Liver (tissue), 9 donors: ENCODE data around the gene PIGQ. TPM values are rescaled to one million over a fixed set of nuclear protein-coding genes. Genes with fewer than 3 reads are reported as not detected.

Experiments
- DNase-seq: peaks from one replicate; pipeline ENCODE4 v3.0.0-alpha.2; 2017; ENCODE audit warnings: low spot score
- H3K27ac ChIP-seq, 2 donors: one replicate each; pipeline ENCODE4 v1.7.0; 2013; ENCODE audit warnings: inconsistent platforms in 2 of 2, low read length in 2 of 2, control low read depth in 1 of 2, low read depth in 1 of 2, mild to moderate bottlenecking in 1 of 2
- H3K27me3 ChIP-seq, 4 donors: one replicate each; pipeline versions ENCODE4 v1.6.1 to v1.7.0; 2013; ENCODE audit warnings: low read length in 3 of 4, inconsistent platforms in 1 of 4, mild to moderate bottlenecking in 1 of 4, moderate library complexity in 1 of 4; ENCODE audit not compliant: control insufficient read depth in 4 of 4, insufficient read depth in 4 of 4
- H3K36me3 ChIP-seq, 4 donors: one replicate each; pipeline versions ENCODE4 v1.6.1 to v1.7.0; 2013; ENCODE audit warnings: low read length in 3 of 4, mild to moderate bottlenecking in 3 of 4, low read depth in 1 of 4, moderate library complexity in 1 of 4; ENCODE audit not compliant: control insufficient read depth in 4 of 4, insufficient read depth in 3 of 4
- H3K4me1 ChIP-seq, 4 donors: one replicate each; pipeline versions ENCODE4 v1.6.1 to v1.7.0; 2013; ENCODE audit warnings: low read length in 3 of 4, mild to moderate bottlenecking in 3 of 4, moderate library complexity in 1 of 4; ENCODE audit not compliant: control insufficient read depth in 4 of 4, insufficient read depth in 4 of 4
- H3K4me3 ChIP-seq, 3 donors: one replicate each; pipeline versions ENCODE4 v1.6.1 to v1.7.0; 2013; ENCODE audit warnings: low read length in 3 of 3, control low read depth in 1 of 3, low read depth in 1 of 3, mild to moderate bottlenecking in 1 of 3
- H3K9ac ChIP-seq, 2 donors: one replicate each; pipeline ENCODE4 v1.7.0; 2013; ENCODE audit warnings: low read length in 2 of 2, mild to moderate bottlenecking in 2 of 2, moderate library complexity in 2 of 2, control low read depth in 1 of 2, low read depth in 1 of 2
- H3K9me3 ChIP-seq, 4 donors: one replicate each; pipeline versions ENCODE4 v1.6.1 to v1.7.0; 2013; ENCODE audit warnings: low read length in 3 of 4; ENCODE audit not compliant: control insufficient read depth in 4 of 4
- EGR1 ChIP-seq, 2 donors: IDR thresholded peaks; 2 replicates each; pipeline ENCODE4 v1.6.1; 2016 to 2018; ENCODE audit warnings: antibody characterized with exemption in 2 of 2, low read depth in 2 of 2
- FOXA1 ChIP-seq: IDR thresholded peaks from 2 replicates; pipeline ENCODE4 v1.6.1; 2016; ENCODE audit warnings: antibody characterized with exemption
- FOXA2 ChIP-seq: IDR thresholded peaks from 2 replicates; pipeline ENCODE4 v1.6.1; 2016; ENCODE audit warnings: antibody characterized with exemption
- HNF4A ChIP-seq, 2 donors: conservative IDR thresholded peaks; 2 replicates each; pipeline ENCODE4 v1.6.1; 2016; ENCODE audit warnings: antibody characterized with exemption in 2 of 2, mild to moderate bottlenecking in 2 of 2
- HNF4G ChIP-seq: IDR thresholded peaks from 2 replicates; pipeline ENCODE4 v1.6.1; 2016; ENCODE audit warnings: antibody characterized with exemption
- JUND ChIP-seq, 2 donors: IDR thresholded peaks; 2 replicates each; pipeline ENCODE4 v1.6.1; 2016; ENCODE audit warnings: antibody characterized with exemption in 2 of 2
- MAX ChIP-seq: IDR thresholded peaks from 2 replicates; pipeline ENCODE4 v1.6.1; 2016; ENCODE audit warnings: antibody characterized with exemption
- NR2F2 ChIP-seq: IDR thresholded peaks from 2 replicates; pipeline ENCODE4 v1.6.1; 2016; ENCODE audit warnings: antibody characterized with exemption
- RAD21 ChIP-seq, 2 donors: IDR thresholded peaks; 2 replicates each; pipeline ENCODE4 v1.6.1; 2016; ENCODE audit warnings: antibody characterized with exemption in 2 of 2, mild to moderate bottlenecking in 2 of 2
- RXRA ChIP-seq, 2 donors: IDR thresholded peaks; 2 replicates each; pipeline ENCODE4 v1.6.1; 2017 to 2018; ENCODE audit warnings: antibody characterized with exemption in 2 of 2, mild to moderate bottlenecking in 1 of 2
- SP1 ChIP-seq: IDR thresholded peaks from 2 replicates; pipeline ENCODE4 v1.6.1; 2018; ENCODE audit warnings: antibody characterized with exemption, mild to moderate bottlenecking
- TAF1 ChIP-seq: conservative IDR thresholded peaks from 2 replicates; pipeline ENCODE4 v1.6.1; 2016; ENCODE audit warnings: antibody characterized with exemption, mild to moderate bottlenecking
- YY1 ChIP-seq: IDR thresholded peaks from 2 replicates; pipeline ENCODE4 v1.6.1; 2016; ENCODE audit warnings: antibody characterized with exemption, mild to moderate bottlenecking
- ZBTB33 ChIP-seq: IDR thresholded peaks from 2 replicates; pipeline ENCODE4 v1.6.1; 2016; ENCODE audit warnings: antibody characterized with exemption
- WGBS: extraction: QIAGEN DNeasy Blood & Tissue Kit; methylation state at CpG from one replicate; pipeline ENCODE4 v1.1.7; 2013; 5-methylcytosine and 5-hydroxymethylcytosine counted together
- polyA plus RNA-seq, 2 donors: library from polyadenylated mRNA; stranded (reverse) in 1 of 2; unstranded in 1 of 2; fragments of 200-250 nt in 1 of 2; fragments of >200 nt in 1 of 2; fragmentation: Nextera tagmentation in 1 of 2; extraction: Ambion mirVana in 1 of 2; gene quantifications; one replicate each; pipeline versions ENCODE4 v1.2.1 to v1.2.3, GENCODE V29; 2013 to 2015
- total RNA-seq, 2 donors: library from RNA; depleted of rRNA; stranded (reverse); fragments of >200 nt; gene quantifications; one replicate each; pipeline ENCODE4 v1.2.3, GENCODE V29; 2014
- TF ChIP-seq, protein P1 (sequence below): IDR thresholded peaks from 2 replicates; pipeline ENCODE4 v1.6.1; 2016; ENCODE audit warnings: antibody characterized with exemption, mild to moderate bottlenecking
- TF ChIP-seq, protein P2 (sequence below): IDR thresholded peaks from 2 replicates; pipeline ENCODE4 v1.6.1; 2016; ENCODE audit warnings: antibody characterized with exemption
- TF ChIP-seq, protein P3 (sequence below): fragments of 150-350 bp; IDR thresholded peaks from 2 replicates; pipeline ENCODE4 v1.5.1; 2017; ENCODE audit warnings: improper control_type of control experiment, low read depth, low read length; ENCODE audit not compliant: missing input control
- donor health status: healthy.
- donor health status: healthy.
- donor health status: healthy.
- donor health status: healthy.
- donor health status: healthy.

The PIGQ gene
- total and polyA plus RNA-seq, 4 donors: 16.8 to 144 (median 20.6) TPM

- Histone ChIP-seq H3K9me3 (no peaks in the 10 kb centered on the region), H3K36me3 (peaks cover 3 to 21% (median 7%) of the 10 kb centered on the region in 4 donors), H3K9ac (no peak overlapping the region), H3K27me3 (no peaks in the 10 kb centered on the region), H3K27ac (no peak overlapping the region), H3K4me3 (no peak overlapping the region), H3K4me1 (peaks cover 19 to 39% (median 25%) of the 10 kb centered on the region in 4 donors)
- 93% methylated on average over 34 of the region's 34 CpGs for WGBS
- TF ChIP-seq HNF4G (no peak), FOXA1 (no peak), TAF1 (no peak), YY1 (no peak), FOXA2 (no peak), NR2F2 (no peak), RXRA (IDR thresholded peaks at IDR 0.05) (no peak), ZBTB33 (no peak), HNF4A (conservative IDR thresholded peaks at IDR 0.05) (no peak), RAD21 (IDR thresholded peaks at IDR 0.05) (no peak), JUND (IDR thresholded peaks at IDR 0.05) (no peak)
- TF ChIP-seq, protein P1, sequence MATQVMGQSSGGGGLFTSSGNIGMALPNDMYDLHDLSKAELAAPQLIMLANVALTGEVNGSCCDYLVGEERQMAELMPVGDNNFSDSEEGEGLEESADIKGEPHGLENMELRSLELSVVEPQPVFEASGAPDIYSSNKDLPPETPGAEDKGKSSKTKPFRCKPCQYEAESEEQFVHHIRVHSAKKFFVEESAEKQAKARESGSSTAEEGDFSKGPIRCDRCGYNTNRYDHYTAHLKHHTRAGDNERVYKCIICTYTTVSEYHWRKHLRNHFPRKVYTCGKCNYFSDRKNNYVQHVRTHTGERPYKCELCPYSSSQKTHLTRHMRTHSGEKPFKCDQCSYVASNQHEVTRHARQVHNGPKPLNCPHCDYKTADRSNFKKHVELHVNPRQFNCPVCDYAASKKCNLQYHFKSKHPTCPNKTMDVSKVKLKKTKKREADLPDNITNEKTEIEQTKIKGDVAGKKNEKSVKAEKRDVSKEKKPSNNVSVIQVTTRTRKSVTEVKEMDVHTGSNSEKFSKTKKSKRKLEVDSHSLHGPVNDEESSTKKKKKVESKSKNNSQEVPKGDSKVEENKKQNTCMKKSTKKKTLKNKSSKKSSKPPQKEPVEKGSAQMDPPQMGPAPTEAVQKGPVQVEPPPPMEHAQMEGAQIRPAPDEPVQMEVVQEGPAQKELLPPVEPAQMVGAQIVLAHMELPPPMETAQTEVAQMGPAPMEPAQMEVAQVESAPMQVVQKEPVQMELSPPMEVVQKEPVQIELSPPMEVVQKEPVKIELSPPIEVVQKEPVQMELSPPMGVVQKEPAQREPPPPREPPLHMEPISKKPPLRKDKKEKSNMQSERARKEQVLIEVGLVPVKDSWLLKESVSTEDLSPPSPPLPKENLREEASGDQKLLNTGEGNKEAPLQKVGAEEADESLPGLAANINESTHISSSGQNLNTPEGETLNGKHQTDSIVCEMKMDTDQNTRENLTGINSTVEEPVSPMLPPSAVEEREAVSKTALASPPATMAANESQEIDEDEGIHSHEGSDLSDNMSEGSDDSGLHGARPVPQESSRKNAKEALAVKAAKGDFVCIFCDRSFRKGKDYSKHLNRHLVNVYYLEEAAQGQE: no peak
- TF ChIP-seq, protein P2, sequence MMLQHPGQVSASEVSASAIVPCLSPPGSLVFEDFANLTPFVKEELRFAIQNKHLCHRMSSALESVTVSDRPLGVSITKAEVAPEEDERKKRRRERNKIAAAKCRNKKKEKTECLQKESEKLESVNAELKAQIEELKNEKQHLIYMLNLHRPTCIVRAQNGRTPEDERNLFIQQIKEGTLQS: no peak
- no peak for DNase-seq
Observed at GRCh38 chr16:539901-540530, 29.8 kb upstream of the PIGQ start.

GRCh38 chr16:540645-541340, 29.0 kb upstream of the PIGQ start:
- H3K4me1 ChIP-seq: peaks cover 13 to 34% (median 23%) of the 10 kb centered on the region in 4 donors
- 83% methylated on average over 29 of the region's 29 CpGs for WGBS
- no peak overlapping the region for H3K4me3 ChIP-seq
- no peak overlapping the region for H3K27ac ChIP-seq
- H3K27me3 ChIP-seq: no peaks in the 10 kb centered on the region
- DNase-seq: no peak
- H3K9me3 ChIP-seq: no peaks in the 10 kb centered on the region
- peaks cover 3 to 21% (median 7%) of the 10 kb centered on the region in 4 donors for H3K36me3 ChIP-seq
- H3K9ac ChIP-seq: no peak overlapping the region
- TF ChIP-seq RAD21 (IDR thresholded peaks at IDR 0.05): no peak
- TF ChIP-seq NR2F2: no peak
- TF ChIP-seq FOXA1: no peak
- TF ChIP-seq, protein P3, sequence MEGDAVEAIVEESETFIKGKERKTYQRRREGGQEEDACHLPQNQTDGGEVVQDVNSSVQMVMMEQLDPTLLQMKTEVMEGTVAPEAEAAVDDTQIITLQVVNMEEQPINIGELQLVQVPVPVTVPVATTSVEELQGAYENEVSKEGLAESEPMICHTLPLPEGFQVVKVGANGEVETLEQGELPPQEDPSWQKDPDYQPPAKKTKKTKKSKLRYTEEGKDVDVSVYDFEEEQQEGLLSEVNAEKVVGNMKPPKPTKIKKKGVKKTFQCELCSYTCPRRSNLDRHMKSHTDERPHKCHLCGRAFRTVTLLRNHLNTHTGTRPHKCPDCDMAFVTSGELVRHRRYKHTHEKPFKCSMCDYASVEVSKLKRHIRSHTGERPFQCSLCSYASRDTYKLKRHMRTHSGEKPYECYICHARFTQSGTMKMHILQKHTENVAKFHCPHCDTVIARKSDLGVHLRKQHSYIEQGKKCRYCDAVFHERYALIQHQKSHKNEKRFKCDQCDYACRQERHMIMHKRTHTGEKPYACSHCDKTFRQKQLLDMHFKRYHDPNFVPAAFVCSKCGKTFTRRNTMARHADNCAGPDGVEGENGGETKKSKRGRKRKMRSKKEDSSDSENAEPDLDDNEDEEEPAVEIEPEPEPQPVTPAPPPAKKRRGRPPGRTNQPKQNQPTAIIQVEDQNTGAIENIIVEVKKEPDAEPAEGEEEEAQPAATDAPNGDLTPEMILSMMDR: no peak
- TF ChIP-seq JUND (IDR thresholded peaks at IDR 0.05): no peak
- TF ChIP-seq, protein P1: no peak
- no peak for TF ChIP-seq EGR1 (IDR thresholded peaks at IDR 0.05; ENCODE audit: low read depth in 2 of 2)
- no peak for TF ChIP-seq SP1
- no peak for TF ChIP-seq TAF1
- no peak for TF ChIP-seq MAX
- no peak for TF ChIP-seq ZBTB33
- TF ChIP-seq HNF4G: no peak
